ENCODE measurements around the gene CPTP. TPM values are rescaled to one million over a fixed set of nuclear protein-coding genes. Genes with fewer than 3 reads are reported as not detected.

The CPTP gene
- total RNA-seq, 1 donor, result 26.7 TPM

DNA sequence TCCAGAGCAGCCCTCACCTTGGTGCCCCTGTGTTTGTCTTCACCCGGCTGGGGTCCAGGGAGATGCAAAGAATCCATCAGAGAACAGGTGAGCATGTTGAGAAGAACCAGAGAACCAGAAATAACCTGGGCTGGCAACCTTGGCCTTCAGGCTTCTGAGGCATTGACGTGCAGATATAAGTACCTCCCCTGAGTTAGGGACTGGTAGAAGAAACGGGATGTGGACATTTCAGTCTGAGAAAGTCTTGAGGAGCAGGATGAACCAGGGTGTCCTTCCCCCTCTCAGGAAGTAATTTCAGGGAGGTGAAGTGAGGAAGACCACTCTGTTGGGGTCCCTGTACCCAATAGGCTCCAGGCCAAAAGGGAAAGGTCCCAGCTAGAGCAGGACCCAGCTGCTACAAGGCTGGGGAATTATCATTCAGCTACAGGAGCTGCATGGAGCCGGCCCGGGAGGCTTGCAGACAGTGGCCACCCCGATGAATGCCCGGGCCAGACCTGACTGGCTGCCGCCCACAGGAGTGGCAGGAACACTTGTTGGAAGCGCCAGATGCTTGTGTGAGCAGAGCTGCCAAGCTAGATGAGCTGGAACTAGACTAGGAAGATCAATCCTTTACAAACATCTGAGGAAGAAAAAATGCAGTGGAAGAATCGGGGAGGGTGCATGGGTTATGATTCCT lies 52.1 kb downstream of the CPTP start:
- no peak for DNase-seq (ENCODE audit: low read depth in 2 of 3, low spot score in 2 of 3)

DNA sequence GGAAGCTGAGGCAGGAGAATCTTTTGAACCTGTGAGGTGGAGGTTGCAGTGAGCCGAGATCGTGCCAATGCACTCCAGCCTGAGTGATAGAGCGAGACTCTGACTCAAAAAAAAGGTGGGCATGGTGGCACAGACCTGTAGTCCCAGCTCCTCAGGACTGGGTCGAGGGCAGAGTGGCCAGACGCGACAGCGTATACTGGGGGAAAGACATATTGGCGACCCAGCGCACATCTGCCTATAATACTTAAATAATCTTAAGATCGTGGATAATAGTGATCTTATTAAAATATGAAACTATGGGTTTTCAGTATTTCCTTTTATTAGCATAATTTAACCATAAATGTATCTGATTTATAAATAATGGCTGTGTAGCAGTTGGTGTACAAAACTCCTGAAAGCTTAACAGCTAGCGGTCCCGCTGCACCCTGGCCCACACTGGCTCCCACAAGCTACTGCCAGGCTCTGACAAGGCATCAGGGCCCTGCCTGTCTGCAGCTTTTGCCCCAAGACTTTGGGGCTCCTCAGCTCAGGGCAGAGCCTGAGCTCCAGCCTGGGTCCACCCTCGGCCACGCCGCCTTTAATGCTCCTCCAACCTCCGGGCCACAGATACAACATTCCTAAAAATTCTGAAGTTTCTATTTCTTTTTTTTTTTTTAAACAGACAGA lies 53.1 kb downstream of the CPTP start:
- DNase-seq (ENCODE audit: low read depth in 2 of 3, low spot score in 2 of 3), result no peak

Small RNAs within 50 kb of the gene (small RNA-seq; reads per million reads assigned to genes)
- 0.20 reads per million for gene MIR6726

Other genes starting within 250 kb of the CPTP start
- gene C1orf159, start 208.7 kb upstream of the CPTP start, total RNA-seq, result 14.5 TPM
- gene TTLL10, start 150.9 kb upstream of the CPTP start, total RNA-seq, result 4.3 TPM
- gene TNFRSF18, start 118.2 kb upstream of the CPTP start, total RNA-seq, result 4.3 TPM
- 4.3 TPM for gene TNFRSF4, start 110.6 kb upstream of the CPTP start, total RNA-seq
- gene SDF4, start 92.8 kb upstream of the CPTP start, total RNA-seq, result 67.1 TPM
- gene B3GALT6, start 92.6 kb upstream of the CPTP start, total RNA-seq, result 38.5 TPM
- 0.27 TPM for gene C1QTNF12, start 78.1 kb upstream of the CPTP start, total RNA-seq
- 51.4 TPM for gene UBE2J2, start 50.9 kb upstream of the CPTP start, total RNA-seq
- 4.8 TPM for gene SCNN1D, start 44.4 kb upstream of the CPTP start, total RNA-seq
- gene ACAP3, start 16.9 kb upstream of the CPTP start, total RNA-seq, result 41.2 TPM
- 19.4 TPM for gene PUSL1, start 16.2 kb upstream of the CPTP start, total RNA-seq
- gene INTS11, start 142 bp upstream of the CPTP start, total RNA-seq, result 150 TPM
- 0.54 TPM for gene TAS1R3, start 6.5 kb downstream of the CPTP start, total RNA-seq
- gene DVL1, start 24.6 kb downstream of the CPTP start, total RNA-seq, result 52.5 TPM
- gene MXRA8, start 33.8 kb downstream of the CPTP start, total RNA-seq, result not detected
- gene AURKAIP1, start 50.4 kb downstream of the CPTP start, total RNA-seq, result 30.2 TPM
- gene CCNL2, start 74.5 kb downstream of the CPTP start, total RNA-seq, result 96.4 TPM
- 50.6 TPM for gene MRPL20, start 82.5 kb downstream of the CPTP start, total RNA-seq
- gene ANKRD65, start 96.5 kb downstream of the CPTP start, total RNA-seq, result 0.54 TPM
- gene VWA1, start 110.9 kb downstream of the CPTP start, total RNA-seq, result 4.8 TPM
- gene ATAD3C, start 124.9 kb downstream of the CPTP start, total RNA-seq, result 1.3 TPM
- 15.1 TPM for gene ATAD3B, start 147.0 kb downstream of the CPTP start, total RNA-seq
- gene ATAD3A, start 187.4 kb downstream of the CPTP start, total RNA-seq, result 28.8 TPM
- 1.1 TPM for gene TMEM240, start 215.8 kb downstream of the CPTP start, total RNA-seq

Data from hematopoietic multipotent progenitor cell (in vitro differentiated cells).